NCI-H187 (cell line): ENCODE measurements around the gene HOATZ.

Source experiments
- DNase-seq, 2 experiments: peaks; one replicate each; lab custom pipeline; 2025; lab: John Stamatoyannopoulos, UW

The HOATZ gene

DNA sequence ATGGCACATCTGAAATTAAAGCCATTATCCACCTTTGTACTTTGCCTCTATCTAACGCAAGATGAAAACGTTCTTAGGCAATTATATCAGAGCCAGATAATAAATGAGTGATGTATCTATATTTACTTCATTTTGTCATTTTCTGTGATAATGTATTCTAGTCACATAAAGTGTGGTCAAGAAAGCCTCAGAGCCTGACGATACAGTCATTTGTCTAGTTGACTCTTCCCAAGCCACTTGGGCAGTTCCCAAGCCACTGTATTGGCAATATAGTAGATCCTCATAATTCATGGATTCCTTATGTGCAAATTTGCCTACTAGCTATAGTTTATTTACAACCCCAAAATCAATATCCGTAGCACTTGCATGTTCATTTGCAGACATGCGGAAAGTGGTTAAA lies 7.8 kb downstream of the HOATZ start:
- DNase-seq: no peak

DNA sequence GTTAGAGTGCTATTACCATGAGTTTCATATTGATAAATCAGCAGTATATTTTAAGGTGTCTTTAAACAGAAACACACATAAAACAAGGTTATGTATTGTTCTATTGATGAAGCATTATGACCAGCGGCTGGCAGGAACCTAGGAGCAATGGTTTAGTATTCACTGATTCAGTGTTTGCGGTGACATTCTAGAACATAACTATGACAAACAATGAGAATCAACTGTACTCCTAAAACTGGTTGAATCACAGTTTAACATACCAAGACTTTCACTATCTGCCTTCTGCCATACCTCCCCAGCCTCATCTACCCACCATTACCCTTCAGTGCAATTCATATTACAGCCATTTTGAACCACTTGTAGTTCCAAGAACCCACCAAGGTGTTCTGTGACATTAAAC lies 8.8 kb downstream of the HOATZ start:
- no peak for DNase-seq

DNA sequence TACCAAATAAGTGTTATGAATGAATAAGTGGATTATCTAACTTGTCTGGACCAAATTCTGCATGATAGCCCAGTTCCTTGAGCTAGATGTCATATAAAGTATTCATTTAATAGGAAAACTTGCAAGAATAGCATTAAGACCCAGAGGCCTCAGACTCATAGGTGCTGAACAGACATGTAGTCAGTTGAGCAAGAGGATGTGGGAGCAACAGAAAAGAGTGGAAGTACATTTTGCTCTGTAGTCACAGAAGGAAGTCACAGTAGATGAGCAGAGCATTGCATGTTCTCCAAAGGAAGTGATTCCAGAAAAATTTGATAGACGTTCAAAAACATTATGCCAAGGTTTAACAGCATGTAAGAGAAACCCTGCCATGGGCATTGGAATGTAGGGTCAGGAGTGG lies 9.5 kb downstream of the HOATZ start:
- no peak for DNase-seq

DNA sequence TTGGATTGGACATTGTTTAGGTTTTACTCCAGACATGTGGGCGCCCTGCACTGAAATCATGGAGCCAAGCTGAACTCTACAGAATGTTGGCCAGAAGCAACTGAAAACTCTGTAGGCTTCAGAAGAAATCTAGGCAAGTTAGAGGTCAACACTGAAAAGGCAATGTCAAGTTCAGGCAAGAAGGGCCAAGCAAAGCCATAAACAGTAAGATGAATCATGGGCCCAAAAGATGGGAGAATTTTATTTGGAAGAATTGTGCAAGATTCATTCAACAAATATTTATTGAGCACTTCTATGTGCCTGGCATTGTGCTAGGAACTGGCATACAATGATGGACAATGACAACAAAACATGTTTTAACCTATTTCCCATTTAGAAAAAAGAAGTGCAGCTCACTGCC lies 10.9 kb downstream of the HOATZ start:
- no peak for DNase-seq

DNA sequence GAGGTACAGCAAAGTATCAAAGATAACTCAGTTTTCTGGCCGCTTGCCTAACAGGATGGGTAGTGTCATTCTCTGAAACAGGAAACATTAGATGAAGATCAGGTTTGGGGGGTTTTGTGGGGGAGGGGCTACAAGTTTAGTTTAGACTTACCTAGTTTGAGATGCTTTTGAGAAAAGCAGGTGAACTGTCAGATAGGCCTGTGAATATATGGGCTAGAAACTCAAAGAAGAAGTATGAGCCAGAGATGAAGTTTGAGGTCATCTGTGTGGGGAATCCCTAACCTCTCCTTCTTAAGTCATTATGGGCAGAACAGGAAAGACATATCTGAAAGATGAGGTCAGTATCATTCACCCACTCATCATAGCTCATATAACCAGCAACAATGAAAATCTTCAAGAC lies 11.9 kb downstream of the HOATZ start:
- DNase-seq: no peak

DNA sequence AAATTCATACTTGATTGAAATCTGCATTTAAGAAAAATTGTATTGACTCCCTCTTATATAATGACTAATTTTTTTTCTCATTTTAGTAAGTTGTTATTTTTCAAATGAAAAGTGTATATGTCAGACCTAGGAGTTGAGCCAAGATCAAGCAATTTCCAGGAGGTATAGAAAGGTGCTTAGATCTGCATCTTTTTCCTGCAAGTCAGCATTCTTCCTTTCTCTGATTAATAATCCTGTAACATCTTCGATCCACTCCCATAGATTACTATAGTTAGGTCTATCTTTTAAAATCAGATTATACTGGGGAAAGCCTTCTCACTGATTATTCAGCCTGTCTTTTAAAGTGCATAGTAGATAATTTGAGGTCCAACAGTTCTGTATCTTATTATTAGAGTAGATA lies 12.7 kb downstream of the HOATZ start:
- DNase-seq: no peak

DNA sequence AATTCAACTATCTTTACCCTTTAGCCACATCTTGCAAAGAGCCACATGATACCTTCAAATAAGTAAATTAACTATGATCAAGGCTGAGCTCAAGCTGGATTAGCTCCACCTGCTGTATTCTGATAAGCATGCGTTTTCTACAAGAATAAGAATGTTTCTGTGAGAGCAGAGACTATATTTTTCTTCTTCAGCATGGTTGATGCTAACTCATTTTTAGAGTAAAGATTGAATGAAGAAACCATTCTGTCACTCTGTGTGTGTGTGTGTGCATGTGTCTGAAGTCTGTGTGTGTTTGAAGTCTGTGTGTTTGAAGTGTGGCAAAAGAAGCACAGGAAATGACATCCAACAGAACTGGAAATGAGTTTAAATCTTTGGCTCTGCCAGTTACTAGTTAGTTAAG lies 14.0 kb downstream of the HOATZ start:
- no peak for DNase-seq

DNA sequence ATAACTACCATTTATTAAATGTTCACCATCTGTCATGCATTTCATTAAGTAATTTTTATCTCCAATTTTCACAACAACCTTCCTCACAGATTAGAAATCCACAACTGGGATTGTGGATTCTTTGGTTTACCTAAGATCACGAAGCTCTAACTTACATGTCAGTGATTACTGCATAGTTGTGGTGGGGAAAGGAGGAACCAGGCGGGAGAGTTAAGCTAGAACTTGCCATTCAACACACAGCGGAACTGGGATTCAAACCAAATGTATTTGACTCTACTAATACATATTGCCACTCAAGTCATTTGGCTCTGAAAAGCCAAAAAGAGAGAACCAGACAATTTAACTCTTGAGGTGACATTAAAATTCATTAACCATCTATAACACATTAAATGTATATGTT lies 15.5 kb downstream of the HOATZ start:
- DNase-seq: no peak

DNA sequence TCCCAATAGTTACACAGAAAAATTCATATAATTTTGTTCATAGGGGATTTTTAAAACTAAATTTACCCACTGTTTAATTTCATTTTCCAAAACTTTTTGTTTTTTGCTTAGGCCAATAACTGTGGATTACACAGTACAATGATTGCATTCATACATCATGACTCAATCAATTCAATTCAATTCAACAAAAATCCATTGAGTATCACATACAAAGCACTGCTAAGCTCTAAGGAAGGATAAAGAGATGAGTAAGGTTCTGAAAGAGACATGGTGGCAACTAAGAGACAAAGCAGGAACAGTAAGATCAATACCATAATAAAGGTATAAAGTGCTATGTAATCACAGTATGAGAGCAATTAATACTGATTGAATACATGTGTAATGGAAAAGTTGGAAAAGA lies 16.6 kb downstream of the HOATZ start:
- DNase-seq: no peak

DNA sequence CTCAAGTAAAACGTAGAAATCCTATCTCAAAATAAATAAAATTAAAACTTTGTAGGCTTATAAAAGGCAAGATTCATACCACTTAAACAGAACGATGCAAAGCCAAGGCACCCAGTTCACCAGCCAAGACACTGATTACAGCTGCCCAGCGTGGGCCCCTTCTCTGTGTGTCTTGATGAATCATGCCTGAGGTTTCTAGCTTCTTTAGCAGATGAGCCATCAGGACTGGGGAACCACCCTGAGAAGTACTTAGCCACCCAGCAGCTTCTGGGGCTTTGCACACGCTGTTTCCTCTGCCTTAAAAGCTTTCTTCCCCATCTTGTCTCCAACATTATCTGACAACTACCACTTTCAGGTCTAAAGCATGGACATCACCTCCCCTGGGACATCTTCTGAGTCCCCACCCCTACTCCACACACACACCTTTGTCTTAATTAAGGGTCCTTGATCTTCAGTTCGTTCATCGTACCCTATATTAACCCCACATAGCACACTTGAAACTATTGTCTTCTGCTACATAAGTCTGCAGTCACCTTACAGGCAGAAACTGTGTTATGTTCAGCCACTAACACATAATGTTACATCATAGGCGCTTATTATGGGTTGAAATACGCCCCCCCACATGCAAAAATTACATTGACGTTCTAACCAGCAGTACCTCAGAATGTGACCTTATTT lies 17.2 kb downstream of the HOATZ start:
- no peak for DNase-seq

DNA sequence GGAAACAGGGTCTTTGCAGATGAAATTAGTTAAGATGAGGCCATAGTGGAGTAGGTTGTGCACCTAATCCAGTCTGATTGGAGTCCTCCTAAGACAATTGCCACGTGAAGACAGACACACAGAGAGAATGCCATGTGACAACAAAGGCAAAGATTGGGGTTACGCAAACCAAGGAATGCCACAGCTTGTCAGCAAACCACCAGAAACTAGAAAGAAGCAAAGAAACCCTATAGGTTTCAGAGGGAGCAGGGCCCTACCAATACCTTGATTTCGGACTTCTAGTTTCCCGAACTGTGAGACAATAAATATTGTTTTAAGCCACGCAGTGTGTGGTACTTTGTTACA lies 17.8 kb downstream of the HOATZ start:
- DNase-seq: no peak

DNA sequence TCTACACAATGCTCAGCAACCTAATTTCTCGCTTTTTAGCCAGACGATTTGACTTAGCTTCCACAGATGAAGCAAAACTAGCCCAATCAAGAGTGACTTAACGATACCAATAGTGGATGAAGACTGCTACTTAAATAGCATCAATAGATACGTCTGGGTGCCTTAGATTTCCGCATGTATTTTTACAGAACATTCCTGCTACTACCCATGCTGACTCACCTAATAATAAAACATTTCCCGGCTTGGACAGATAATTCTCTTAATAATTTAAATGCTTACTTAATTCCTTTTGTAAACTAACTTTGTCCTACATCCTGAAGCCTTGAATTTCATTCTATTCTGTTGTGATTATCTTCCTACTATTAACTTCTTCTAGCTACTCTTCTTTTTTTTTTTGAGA lies 20.7 kb downstream of the HOATZ start:
- DNase-seq: no peak

DNA sequence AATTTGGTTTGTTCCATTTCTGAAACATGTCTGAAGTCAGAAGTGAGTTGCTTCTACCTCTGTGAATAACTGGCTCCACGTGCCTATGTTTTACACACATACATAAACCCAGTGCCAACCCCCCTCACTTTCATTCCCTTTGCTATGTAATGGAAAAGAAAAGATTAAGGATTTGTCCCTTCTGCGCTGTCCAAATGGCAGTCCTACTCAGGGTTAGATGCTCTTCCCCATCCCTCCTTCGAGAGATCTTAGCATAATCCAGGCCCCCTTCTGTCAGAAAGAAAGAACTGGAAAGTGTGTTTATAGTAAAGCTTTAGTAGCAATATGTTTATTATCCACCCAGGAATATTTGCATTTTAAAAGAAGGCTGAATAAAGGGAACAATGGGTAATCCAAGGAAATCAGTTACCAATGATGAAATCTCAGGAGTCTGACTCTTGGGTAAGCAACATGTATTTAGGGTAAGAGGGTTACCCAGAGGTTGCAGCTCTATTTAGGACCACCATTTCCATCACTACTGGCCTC lies 22.8 kb downstream of the HOATZ start:
- DNase-seq: no peak

DNA sequence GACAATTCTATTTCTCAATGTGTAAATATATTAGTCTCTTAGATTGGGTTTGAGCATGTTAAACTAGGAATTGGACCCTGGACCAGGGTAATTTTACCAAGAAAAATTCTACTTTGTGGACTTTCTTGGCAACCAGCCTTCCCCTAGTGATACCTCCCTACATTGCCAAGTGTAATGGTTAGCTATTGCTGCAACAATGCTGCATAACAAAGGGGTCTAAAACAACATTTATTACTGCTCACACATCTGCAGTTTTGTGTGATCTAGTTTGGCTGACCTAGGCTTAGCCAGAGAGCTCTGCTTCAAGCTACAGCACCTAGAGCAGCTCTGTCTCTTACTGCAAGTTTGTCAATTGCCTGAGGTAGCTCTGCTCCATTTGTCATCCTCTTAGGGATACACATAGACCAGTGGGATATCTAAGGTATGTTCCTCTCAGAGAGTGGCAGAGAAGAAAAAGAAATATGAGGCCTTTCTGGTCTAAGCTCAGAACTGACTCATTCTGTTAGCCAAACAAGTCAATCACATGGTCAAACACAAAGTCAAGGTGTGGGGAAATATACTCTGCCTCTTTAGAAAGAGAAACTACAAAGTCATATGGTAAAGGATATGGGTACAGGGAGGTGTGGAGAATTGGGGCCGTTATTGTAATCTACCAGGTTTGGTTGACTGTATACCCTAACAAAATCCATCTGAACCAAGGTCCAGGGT lies 24.0 kb downstream of the HOATZ start:
- DNase-seq: no peak

DNA sequence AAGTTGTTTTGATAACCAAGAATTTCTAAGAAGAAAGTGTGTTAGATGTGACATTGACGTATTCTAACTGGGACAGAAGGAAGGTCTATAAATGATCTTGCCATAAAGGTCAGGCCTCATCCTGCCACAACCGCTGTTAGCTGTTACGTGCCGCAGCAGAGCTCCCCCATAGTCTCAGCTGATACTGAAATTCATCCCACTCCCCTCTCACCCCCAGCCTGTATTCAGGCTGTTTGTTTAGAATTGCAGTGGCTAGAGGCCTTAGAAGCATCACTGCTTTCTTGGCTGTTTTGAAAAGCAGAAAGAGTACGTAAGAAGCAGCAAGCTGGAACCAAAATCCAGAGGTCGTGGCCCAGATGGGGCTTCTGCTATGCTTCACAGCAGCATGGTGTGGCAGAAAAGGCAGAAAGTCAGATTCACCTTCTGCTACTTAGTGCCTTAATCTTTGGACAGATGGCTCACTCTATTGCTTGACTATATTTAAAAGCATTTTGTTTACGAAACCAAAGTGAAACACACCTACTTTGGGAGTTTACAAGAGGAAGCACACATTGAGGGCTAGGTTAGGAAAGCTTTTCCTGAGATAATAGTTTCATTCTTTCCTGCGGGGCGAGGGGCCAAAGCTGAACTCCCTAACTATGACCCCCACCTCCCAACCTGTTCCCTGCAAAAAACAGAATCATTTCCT lies 25.0 kb downstream of the HOATZ start:
- no peak for DNase-seq

DNA sequence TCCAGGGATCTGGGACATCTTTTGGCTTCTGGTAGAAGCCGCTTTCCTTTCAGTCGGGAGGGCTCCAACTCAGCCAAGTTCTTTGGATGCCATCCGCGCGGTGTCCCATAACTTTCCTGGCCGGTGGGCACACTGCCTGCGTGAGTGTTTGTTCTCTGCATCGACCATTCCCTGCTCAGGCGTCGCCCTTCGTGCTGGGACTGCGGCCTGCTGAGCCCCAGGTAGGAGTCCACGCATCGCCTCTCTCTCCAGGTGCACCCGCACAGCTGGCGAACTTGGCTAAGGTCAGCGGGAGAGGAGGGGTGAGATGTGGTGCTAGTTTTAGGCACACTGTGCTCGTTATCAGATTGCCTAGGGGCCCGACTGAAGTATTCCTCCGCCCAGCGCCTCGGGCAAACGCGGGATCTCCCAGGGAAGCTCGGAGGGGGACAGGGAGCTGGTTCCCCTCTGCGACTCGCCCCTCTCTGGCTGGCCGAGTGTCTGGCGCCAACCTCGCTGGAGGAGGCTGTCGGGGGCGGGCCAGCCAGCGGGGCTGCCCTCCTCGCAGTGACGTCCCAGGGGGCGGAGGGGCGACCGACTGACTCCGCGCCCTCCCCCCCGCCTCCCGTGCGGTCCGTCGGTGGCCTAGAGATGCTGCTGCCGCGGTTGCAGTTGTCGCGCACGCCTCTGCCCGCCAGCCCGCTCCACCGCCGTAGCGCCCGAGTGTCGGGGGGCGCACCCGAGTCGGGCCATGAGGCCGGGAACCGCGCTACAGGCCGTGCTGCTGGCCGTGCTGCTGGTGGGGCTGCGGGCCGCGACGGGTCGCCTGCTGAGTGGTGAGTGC lies 25.7 kb downstream of the HOATZ start, which contains the start of gene LAYN:
Gene LAYN, plus strand, starts transcription at position 607 of the 823 bp plus-strand sequence. Its CDS starts 124 bp downstream, at position 731.
- no peak for DNase-seq

DNA sequence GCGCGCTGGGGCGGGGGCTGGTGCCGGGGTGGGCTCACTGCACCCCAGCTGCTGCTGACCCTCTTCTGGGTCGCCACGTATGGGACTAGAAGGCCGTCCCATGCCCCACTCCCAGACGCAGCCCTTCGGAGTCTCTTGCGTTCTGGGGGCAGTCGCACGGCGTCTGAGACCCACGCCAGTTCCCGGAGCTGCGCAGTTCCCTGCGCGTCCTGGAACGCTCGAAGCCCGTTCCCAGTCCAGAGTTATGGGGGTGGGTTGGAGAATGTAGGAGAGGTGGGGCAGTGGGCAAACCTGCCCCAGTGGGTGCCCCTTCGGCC lies 26.3 kb downstream of the HOATZ start:
- DNase-seq: no peak

DNA sequence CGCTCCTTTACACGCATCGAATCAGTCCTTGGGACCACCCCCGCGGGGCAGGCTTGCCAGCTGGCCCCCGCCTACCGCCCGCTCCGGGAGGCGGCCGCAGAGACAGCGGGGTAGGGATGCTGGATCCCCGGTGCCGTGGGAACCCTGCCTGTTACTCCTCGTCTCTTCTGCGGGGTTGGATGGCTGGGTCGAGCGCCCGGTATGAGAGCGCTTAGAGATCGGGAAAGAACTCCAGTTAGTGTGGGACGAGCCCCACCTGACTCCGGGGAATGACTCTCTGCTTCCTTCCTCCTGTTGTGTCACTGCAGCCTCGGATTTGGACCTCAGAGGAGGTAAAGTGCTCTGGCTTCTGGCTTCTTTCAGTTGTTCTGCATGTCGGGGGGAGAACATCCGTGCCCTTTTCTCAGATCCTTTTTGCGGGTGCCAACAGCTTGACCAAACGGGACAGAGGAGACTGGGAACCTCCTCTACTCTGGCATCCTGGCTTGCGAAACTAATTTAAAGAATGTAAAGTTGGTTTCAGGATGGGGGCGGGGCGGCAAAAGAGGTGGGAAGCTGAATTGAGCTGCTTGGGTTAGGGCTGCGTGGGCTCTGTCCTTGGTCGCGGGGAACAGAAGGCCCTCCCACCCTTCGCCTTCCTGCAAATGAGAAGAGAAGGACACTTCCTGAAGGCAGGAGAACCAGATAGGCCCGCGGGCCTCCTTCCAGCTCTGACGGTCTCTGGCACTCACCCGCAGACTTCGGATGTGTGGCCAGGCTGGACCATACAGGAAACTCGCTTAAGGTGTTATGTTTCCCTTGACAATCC lies 26.9 kb downstream of the HOATZ start:
- no peak for DNase-seq

DNA sequence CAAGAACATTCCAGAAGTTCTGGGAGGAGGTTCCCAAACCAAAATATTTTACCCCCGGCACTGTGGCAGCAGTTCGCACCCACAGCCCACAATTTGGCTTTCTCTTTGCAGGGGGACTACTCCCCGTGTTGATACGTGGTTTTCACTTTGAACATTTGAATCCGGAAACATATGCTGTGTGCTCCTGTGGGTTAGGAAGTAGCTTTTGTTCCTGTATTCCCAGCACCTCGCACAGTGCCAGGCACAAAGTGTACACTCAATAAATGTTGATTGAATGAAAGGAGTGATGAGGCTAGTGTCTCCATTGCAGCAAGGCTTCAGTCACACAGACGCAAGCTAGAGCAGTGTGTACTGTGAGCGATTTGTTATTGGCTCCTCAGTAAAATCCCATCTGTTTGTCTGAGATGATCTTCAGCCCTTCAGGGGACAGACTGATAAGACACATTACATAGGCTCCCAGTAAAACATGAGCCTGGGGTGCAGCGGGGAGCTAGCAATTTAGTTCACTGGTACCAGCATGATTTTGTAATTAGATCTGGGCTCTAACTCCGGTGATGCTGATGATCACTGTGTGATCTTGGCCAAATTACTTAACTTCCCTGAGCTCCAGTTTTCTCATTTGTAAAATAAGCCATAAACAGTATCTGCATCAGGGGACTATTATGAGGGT lies 28.2 kb downstream of the HOATZ start:
- no peak for DNase-seq

DNA sequence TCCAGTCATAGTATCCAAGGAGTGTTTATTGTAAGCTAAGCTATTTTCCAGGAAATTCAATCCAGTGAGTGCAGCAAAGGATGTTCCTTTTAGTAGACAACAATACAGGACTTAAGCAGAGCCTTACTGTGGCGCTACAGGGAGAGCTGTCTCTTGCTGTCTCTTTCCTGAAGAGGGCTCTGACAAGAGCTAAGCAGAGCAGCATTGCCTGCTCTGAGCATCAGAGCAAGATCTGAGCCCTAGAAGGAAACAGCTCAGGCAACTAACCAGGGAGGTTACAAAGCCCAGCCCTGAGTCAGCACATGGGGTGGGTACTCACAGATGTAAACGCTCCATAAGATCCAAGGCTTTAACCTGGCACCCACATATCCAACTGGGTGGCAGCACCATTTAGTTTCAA lies 33.9 kb downstream of the HOATZ start:
- no peak for DNase-seq
